HepG2 (cell line): ENCODE data around the gene DDAH2. TPM values are rescaled to one million over a fixed set of nuclear protein-coding genes. Genes with fewer than 3 reads are reported as not detected.
A peak's percentile ranks its signal among the peaks of the same experiment; 100 is the strongest.

Experiments used
- ASH2L ChIP-seq: fragments of 300-600, 200-600 bp; sonication (generic); IDR thresholded peaks from 2 replicates; pipeline ENCODE4 v1.7.0; 2017; ENCODE audit warnings: low read depth, mild to moderate bottlenecking, moderate library complexity, mixed read lengths, low read length; ENCODE audit not compliant: insufficient read length
- BORCS8-MEF2B ChIP-seq: sonication (generic); formaldehyde crosslinking; IDR thresholded peaks from 2 replicates; pipeline ENCODE4 v1.8.0; 2022; ENCODE audit warnings: mild to moderate bottlenecking, missing genetic modification reagents
- FOSL2 ChIP-seq: sonication (generic); formaldehyde crosslinking; IDR thresholded peaks from 2 replicates; pipeline ENCODE4 v1.4.0; 2020; ENCODE audit warnings: missing genetic modification reagents
- GRHL1 ChIP-seq: sonication (generic); formaldehyde crosslinking; conservative IDR thresholded peaks from 2 replicates; pipeline ENCODE4 v1.8.0; 2022; ENCODE audit warnings: missing genetic modification reagents
- MBNL3 ChIP-seq: fragments of 250-450 bp; sonication (Bioruptor Pico); conservative IDR thresholded peaks from 2 replicates; pipeline ENCODE4 v1.8.0; 2022; ENCODE audit warnings: mild to moderate bottlenecking, inconsistent platforms
- MYC ChIP-seq: sonication (generic); formaldehyde crosslinking; IDR thresholded peaks from 2 replicates; pipeline ENCODE4 v1.9.0; 2021; ENCODE audit warnings: missing genetic modification reagents, borderline replicate concordance
- POLR2AphosphoS5 ChIP-seq: IDR thresholded peaks from 2 replicates; pipeline ENCODE4 v1.6.1; 2012; ENCODE audit warnings: low read depth, low read length
- THAP8 ChIP-seq: sonication (generic); formaldehyde crosslinking; IDR thresholded peaks from 2 replicates; pipeline ENCODE4 v1.5.1; 2020; ENCODE audit warnings: missing genetic modification reagents, mild to moderate bottlenecking, borderline replicate concordance
- U2AF2 ChIP-seq: fragments of 200-400 bp; formaldehyde crosslinking; IDR thresholded peaks from 2 replicates; pipeline ENCODE4 v1.6.1; 2017; ENCODE audit warnings: low read depth, mild to moderate bottlenecking, low read length
- YEATS4 ChIP-seq: sonication (generic); formaldehyde crosslinking; IDR thresholded peaks from 2 replicates; pipeline ENCODE4 v1.4.0; 2020; ENCODE audit warnings: missing genetic modification reagents, borderline replicate concordance
- ZNF136 ChIP-seq: sonication (generic); formaldehyde crosslinking; IDR thresholded peaks from 2 replicates; pipeline ENCODE4 v1.8.1; 2022; ENCODE audit warnings: low read depth, mild to moderate bottlenecking, moderate library complexity, missing genetic modification reagents
- ZNF234 ChIP-seq: sonication (generic); formaldehyde crosslinking; conservative IDR thresholded peaks from 2 replicates; pipeline ENCODE4 v1.5.1; 2020; ENCODE audit warnings: mild to moderate bottlenecking, missing genetic modification reagents
- ZNF282 ChIP-seq: fragments of 450-650 bp; IDR thresholded peaks from 2 replicates; pipeline ENCODE4 v1.6.1; 2018; ENCODE audit not compliant: partially characterized antibody
- ZNF546 ChIP-seq: sonication (generic); formaldehyde crosslinking; conservative IDR thresholded peaks from 2 replicates; pipeline ENCODE4 v1.8.1; 2023; ENCODE audit warnings: mild to moderate bottlenecking, missing genetic modification reagents
- ZNF619 ChIP-seq: sonication (generic); formaldehyde crosslinking; IDR thresholded peaks from 2 replicates; pipeline ENCODE4 v1.4.0; 2020; ENCODE audit warnings: mild to moderate bottlenecking, missing genetic modification reagents
- ZNF777 ChIP-seq: sonication (generic); formaldehyde crosslinking; IDR thresholded peaks from 2 replicates; pipeline ENCODE4 v1.4.0; 2020; ENCODE audit warnings: missing genetic modification reagents
- ZNF782 ChIP-seq: sonication (generic); formaldehyde crosslinking; IDR thresholded peaks from 2 replicates; pipeline ENCODE4 v1.4.0; 2020; ENCODE audit warnings: missing genetic modification reagents, mild to moderate bottlenecking, borderline replicate concordance
- polyA plus RNA-seq, 8 experiments: library from polyadenylated mRNA; depleted of rRNA in 3 of 8; stranded (reverse) in 7 of 8; unstranded in 1 of 8; fragments of >200 nt; fragmentation: Illumina TruSeq in 4 of 8; extraction: Trizol in 4 of 8; gene quantifications; 2 replicates each; pipeline versions ENCODE4 v1.2.1 to v1.2.3, GENCODE V29; 2011 to 2016; ENCODE audit warnings: low read depth in 4 of 8, missing spikeins in 1 of 8, mixed read lengths in 1 of 8; ENCODE audit not compliant: insufficient read depth in 1 of 8
- total RNA-seq, 5 experiments: library from RNA; depleted of rRNA; stranded (reverse); fragments of >200 nt; fragmentation: Illumina TruSeq; extraction: Trizol; gene quantifications; 2 replicates each; pipeline ENCODE4 v1.2.3, GENCODE V29; 2016; ENCODE audit warnings: low read depth in 1 of 5
- TF ChIP-seq, protein P1 (sequence below): sonication (generic); formaldehyde crosslinking; IDR thresholded peaks from 2 replicates; pipeline ENCODE4 v1.4.0; 2020; ENCODE audit warnings: mild to moderate bottlenecking, missing genetic modification reagents
- TF ChIP-seq, protein P2 (sequence below): sonication (generic); formaldehyde crosslinking; IDR thresholded peaks from 2 replicates; pipeline ENCODE4 v1.4.0; 2020; ENCODE audit warnings: missing genetic modification reagents

DDAH2 gene
- total and polyA plus RNA-seq, 2 of the 13 experiments (the other 11 are each of a cell fraction or from before 2014, with no cell fraction given): 16.4 to 21.1 TPM

- no peak for TF ChIP-seq ZNF782
- peak; percentile 73 for TF ChIP-seq POLR2AphosphoS5
- no peak for TF ChIP-seq ZNF619 (CRISPR knock-in tag)
- peak; percentile 94 for TF ChIP-seq ASH2L
- TF ChIP-seq YEATS4 (CRISPR knock-in tag): no peak; the same call in 1 of the 2 replicates
- peak; percentile 57; the same call in 1 of the 2 replicates for TF ChIP-seq MYC (CRISPR knock-in tag)
- TF ChIP-seq U2AF2: peak; percentile 85; the same call in 1 of the 2 replicates
- peak; percentile 60 for TF ChIP-seq FOSL2 (CRISPR knock-in tag)
- TF ChIP-seq, protein P1, sequence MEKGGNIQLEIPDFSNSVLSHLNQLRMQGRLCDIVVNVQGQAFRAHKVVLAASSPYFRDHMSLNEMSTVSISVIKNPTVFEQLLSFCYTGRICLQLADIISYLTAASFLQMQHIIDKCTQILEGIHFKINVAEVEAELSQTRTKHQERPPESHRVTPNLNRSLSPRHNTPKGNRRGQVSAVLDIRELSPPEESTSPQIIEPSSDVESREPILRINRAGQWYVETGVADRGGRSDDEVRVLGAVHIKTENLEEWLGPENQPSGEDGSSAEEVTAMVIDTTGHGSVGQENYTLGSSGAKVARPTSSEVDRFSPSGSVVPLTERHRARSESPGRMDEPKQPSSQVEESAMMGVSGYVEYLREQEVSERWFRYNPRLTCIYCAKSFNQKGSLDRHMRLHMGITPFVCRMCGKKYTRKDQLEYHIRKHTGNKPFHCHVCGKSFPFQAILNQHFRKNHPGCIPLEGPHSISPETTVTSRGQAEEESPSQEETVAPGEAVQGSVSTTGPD (CRISPR knock-in tag): no peak
- TF ChIP-seq ZNF282: no peak
- TF ChIP-seq, protein P2, sequence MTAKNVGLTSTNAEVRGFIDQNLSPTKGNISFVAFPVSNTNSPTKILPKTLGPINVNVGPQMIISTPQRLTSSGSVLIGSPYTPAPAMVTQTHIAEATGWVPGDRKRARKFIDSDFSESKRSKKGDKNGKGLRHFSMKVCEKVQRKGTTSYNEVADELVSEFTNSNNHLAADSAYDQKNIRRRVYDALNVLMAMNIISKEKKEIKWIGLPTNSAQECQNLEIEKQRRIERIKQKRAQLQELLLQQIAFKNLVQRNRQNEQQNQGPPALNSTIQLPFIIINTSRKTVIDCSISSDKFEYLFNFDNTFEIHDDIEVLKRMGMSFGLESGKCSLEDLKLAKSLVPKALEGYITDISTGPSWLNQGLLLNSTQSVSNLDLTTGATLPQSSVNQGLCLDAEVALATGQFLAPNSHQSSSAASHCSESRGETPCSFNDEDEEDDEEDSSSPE (CRISPR knock-in tag): no peak; the same call in none of the 2 replicates
- TF ChIP-seq BORCS8-MEF2B (CRISPR knock-in tag): 0 out of 2 replicates have a peak, but pooled peaks have one; percentile 41
- TF ChIP-seq GRHL1 (CRISPR knock-in tag): no peak
- TF ChIP-seq MBNL3: no peak
- TF ChIP-seq ZNF546: 0 out of 2 replicates have a peak, but pooled peaks have one; percentile 40
- TF ChIP-seq ZNF777 (CRISPR knock-in tag): no peak
- no peak for TF ChIP-seq ZNF234 (CRISPR knock-in tag)
- TF ChIP-seq ZNF136 (CRISPR knock-in tag): no peak; the same call in 1 of the 2 replicates
- no peak for TF ChIP-seq THAP8
Observed at GRCh38 chr6:31737315-31737990, 8.4 kb upstream of the DDAH2 start (continued).
